Neural cell (in vitro differentiated cells): Measurements from ENCODE around the gene KIF16B.

ENCODE experiments used
- EP300 ChIP-seq: fragments of 450-650 bp; conservative IDR thresholded peaks from 2 replicates; pipeline ENCODE4 v1.6.1; 2014; ENCODE audit warnings: antibody characterized with exemption, mild to moderate bottlenecking, moderate library complexity; ENCODE audit not compliant: poor library complexity, severe bottlenecking
- EZH2 ChIP-seq: fragments of 200-600, 300-800 bp; shearing (Covaris generic), sonication (generic); IDR thresholded peaks from 2 replicates; pipeline ENCODE4 v1.6.1; 2014; ENCODE audit warnings: antibody characterized with exemption, low read length, borderline replicate concordance, mild to moderate bottlenecking; ENCODE audit not compliant: insufficient read depth, poor library complexity, severe bottlenecking
- POLR2AphosphoS5 ChIP-seq: IDR thresholded peaks from 2 replicates; pipeline ENCODE4 v1.6.1; 2012
- SMC3 ChIP-seq: fragments of 450-650 bp; conservative IDR thresholded peaks from 2 replicates; pipeline ENCODE4 v1.6.1; 2014; ENCODE audit warnings: antibody characterized with exemption, mild to moderate bottlenecking, moderate library complexity; ENCODE audit not compliant: poor library complexity
- TF ChIP-seq, protein P1 (sequence below): fragments of 450-650 bp; IDR thresholded peaks from 2 replicates; pipeline ENCODE4 v1.5.1; 2014; ENCODE audit warnings: antibody characterized with exemption, mild to moderate bottlenecking, moderate library complexity; ENCODE audit not compliant: poor library complexity, severe bottlenecking

GRCh38 chr20:16407251-16408067, 165.8 kb downstream of the KIF16B start:
- TF ChIP-seq, protein P1, sequence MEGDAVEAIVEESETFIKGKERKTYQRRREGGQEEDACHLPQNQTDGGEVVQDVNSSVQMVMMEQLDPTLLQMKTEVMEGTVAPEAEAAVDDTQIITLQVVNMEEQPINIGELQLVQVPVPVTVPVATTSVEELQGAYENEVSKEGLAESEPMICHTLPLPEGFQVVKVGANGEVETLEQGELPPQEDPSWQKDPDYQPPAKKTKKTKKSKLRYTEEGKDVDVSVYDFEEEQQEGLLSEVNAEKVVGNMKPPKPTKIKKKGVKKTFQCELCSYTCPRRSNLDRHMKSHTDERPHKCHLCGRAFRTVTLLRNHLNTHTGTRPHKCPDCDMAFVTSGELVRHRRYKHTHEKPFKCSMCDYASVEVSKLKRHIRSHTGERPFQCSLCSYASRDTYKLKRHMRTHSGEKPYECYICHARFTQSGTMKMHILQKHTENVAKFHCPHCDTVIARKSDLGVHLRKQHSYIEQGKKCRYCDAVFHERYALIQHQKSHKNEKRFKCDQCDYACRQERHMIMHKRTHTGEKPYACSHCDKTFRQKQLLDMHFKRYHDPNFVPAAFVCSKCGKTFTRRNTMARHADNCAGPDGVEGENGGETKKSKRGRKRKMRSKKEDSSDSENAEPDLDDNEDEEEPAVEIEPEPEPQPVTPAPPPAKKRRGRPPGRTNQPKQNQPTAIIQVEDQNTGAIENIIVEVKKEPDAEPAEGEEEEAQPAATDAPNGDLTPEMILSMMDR: no peak
- TF ChIP-seq EZH2 (no peak), SMC3 (no peak), POLR2AphosphoS5 (no peak), EP300 (no peak)
